Stimulated activated CD4-positive, alpha-beta T cell treated with anti-CD3 and anti-CD28 coated beads, Interleukin-2, amount 100 ng/mL, for 24 hours (primary cell): Measurements from ENCODE around the gene UCK2.

Experiments used
- DNase-seq, 2 donors: peaks; one replicate each; pipeline ENCODE4 v3.0.0-alpha.2; 2020

The UCK2 gene

DNA sequence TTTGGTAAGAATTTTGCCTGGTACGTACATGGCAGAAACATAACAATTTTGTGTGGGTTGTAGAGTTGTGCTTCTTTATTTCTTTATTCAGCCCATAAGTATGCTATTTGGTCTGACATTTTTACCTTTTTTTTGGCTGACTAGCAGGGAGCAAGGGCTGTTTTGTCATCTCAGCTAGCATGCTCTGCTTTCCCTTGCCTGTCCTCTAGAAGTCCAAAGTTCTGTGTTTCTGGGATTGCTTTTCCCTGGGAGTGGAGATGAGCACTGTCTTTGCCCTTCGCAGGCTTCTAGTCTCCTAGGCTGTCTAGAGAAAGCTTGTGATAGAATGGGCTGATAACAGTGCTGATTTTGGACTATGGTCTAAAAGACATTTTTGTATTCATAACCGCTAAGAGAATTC is 7.5 kb downstream of the UCK2 start:
- no peak for DNase-seq

DNA sequence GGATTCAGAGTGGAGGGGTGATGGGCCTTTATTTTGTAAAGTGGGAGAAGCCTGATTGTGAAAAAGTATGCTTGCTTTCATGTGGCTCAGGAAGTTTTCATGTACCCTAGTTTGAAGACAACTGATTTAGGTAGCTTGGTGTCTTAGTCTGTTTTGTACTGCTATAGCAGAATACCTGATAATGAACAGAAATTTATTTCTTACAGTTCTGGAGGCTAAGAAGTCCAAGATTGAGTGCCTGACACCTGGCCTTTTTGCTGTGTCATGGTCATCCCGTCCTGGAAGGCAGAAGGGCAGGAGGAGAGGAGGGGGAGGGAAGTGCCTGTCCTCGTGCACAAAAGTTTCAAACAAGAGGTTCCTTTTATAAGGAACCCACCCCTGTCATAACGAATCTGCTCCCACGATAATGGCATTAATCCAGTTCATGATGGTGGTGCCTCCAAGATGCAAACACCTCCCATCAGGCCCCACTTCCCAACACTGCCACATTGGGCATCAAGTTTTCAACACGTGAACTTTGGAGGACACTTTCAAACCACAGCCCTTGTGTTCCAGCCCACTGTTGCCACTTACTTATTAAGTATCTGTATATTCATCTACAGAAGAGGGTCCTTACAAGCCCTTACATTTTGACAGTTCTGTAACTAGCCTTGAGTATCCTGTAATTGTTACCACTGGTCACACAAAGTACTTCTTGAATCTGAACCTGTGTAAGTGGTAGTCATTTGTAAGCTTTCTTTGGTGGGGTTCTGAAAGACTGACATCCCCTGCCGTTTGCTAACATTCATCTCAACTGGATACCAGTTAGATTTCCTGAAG is 9.5 kb downstream of the UCK2 start:
- DNase-seq = no peak

DNA sequence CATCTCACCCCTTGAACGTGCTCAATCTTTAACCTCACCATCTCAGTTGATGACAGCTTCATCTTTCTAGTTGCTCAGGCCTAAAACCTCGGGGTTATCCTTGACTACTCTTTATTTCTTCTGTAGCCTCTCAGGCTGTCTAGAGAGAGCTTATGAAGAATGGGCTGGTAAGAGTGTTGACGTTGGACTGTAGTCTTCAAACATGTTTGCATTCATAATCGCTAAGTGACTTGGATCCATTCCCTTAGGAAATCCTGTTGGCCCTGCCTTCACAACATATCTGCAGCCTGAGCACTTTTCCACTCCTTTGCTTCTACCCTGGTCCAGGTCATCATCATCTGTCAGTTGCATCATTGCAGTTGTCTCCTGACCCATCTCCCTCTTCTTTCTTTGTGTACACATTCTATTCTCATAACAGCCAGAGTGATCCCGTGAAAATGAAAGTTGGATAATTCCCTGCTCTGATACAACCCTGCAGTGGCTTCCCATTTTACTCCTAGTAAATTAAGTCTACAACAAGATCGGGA is 10.5 kb downstream of the UCK2 start:
- DNase-seq = no peak

DNA sequence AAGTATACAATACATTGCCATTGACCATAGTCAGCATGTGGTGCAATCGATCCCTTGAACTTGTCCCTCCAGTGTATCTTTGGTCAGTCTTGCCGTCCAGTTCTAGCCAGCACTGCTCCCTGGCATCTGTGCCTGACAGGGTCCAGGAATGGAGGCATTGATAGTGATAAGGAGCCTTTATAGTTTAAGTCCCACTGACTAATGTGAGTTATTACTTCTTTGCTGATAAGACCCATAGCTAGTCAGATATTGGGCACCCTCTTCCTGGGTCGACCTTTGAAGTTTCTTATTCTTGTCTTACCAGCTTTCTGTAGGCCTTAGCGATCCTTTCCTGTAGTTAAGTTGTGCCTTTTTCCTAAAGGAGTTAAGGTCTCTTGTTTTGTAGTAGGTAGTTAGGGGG is 13.0 kb downstream of the UCK2 start:
- no peak for DNase-seq

DNA sequence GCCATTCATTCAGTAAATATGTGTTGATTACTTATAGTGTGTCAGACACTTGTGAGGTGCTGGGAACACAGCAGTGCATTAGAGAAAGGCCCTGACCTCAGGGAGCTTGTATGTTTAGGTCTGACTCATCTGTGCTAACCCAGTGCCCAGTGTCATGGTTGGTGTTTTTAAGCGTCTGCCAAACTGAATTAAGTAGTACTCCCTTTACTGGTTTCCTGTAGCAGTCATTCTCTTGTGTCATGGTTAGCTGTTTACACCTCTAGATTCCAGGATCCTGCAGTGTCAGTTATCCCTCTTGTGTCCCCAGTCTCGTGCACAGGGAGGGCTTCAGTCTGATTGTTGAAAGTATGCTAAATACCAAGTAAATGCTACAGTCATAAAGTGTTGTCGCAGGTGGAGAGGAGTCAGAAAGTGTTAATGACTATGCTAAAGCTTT is 14.2 kb downstream of the UCK2 start:
- no peak for DNase-seq

DNA sequence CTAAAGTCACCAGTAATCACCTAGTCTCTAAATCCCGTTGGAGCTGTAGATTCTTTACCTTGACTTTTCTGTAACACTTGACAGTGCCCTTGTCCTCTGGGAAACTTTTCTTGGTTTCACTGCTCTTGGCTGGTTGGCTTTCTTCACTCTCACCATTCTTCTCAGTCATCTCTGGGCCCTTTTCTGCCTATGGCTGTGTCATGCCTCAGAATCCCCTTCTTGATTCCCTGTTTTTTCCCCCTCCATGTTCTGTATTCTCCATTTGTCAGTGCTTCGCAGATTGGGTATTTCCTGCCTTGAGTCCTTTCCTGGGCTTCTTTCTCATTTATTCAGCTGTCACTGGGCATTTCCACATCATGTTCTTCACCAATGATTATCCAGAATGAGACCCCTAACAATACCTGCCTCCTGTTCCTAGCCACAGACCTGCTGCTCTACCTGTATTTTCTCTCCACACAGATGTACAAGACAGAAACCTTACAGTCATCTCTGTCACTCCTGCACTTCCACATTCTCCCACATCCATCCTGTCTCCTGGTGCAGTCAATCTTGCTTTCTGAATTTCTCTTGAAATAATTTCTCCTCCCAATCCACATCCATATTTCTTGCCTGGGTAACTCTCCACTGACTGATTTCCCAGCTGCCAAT is 14.7 kb downstream of the UCK2 start:
- DNase-seq = no peak

DNA sequence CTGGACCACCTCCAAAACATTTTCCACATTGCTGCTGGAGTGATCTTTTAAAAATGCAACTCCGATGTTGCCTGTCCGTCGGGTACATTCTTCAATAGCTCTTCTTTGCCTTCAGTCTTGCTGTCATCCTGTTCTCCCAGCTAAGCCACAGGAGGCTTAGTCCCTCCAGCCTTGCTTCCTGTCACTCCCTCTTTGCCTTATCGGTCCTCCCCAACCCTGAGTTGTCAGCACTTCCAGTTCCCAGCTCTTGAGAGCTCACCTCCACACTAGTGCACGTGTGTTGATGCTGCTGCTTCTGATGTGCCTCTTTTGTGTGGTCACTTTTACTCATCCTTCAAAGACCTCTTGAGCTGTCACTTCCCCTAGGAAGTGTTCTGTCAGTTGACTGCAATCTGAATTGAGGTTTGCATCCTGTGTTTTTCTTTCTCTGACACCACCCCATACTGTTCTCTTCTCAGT is 15.3 kb downstream of the UCK2 start:
- DNase-seq = peak in 1 of 2 donors; percentile 18

DNA sequence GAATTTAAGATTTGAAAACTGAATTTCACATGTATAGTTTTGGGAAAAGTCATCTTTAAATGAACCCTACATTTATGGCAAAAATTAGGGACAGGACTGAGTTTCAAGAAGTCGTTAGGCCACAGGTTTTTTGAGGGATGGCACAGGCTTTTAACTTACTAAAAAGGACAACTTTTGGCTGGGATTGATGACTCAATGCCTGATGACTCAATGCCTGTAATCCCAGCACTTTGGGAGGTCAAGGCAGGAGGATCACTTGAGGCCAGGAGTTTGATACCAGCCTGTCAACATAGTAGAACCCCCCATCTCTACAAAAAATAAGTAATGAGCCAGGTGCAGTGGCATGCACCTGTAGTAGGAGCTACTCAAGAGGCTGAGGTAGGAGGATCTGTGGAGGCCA is 15.9 kb downstream of the UCK2 start:
- no peak for DNase-seq

DNA sequence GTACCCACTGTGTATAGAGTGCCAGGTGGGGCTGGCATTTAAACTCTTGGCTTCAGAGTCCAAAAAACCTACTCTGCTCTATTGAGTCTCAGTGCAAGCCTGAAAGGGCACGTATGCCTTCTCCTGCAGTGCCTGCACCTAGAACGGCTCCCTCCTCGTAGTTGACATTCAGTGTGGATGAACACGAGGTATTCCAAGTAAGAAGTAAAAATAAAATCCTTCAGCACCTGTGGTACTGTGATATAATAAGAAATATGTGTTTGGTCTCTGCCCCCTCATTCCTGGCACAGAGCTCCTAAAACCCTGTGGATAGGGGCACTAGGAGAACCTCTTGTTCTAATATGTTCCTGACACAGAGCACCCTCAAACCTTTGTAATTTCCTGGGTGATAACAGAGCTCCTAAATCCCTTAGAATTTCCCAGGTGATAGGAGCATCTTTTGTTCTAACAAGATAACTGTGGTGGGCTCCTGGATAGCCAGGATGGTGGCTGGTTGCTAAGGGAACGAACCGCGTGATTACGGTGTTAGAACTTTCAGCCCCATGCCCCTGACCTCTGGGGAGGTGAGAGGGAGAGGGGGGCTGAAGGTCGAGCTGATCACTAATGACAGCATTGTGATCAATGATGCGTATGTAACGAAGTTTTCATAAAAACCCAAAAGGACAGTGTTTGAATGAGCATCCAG is 16.8 kb downstream of the UCK2 start:
- DNase-seq = no peak

DNA sequence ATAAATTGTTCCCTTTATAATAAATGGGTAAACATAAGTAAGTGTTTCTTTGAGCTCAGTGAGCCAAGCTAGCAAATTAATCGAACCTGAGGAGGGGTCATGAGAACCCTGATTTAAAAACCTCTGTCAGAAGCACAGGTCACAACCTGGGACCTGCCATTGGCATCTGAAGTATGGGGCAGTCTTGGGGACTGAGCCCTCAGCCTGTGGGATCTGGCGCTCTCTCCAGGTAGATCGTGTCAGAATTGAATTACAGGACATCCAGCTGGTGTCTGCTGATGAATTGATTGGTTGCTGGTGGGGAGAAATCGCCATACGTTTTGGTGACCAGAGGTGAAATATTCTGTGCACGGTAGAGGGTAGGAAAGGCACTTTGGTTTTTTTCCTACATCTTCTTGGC is 17.5 kb downstream of the UCK2 start:
- no peak for DNase-seq

DNA sequence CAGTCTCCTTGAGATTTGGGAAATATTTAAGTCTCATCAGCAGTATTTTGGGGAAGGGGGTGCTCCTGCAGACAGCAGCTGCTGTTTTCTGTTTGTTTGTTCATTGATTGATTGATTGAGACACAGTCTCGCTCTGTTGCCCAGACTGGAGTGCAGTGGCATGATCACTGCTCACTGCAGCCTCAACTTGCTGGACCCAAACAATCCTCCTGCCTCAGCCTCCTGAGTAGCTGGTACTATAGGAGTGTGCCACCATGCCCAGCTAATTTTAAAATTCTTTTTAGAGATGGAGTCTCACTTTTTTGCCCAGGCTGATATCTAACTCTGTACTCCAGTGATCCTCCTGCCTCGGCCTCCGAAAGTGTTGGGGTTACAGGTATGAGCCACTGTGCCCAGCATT is 18.2 kb downstream of the UCK2 start:
- DNase-seq = no peak

DNA sequence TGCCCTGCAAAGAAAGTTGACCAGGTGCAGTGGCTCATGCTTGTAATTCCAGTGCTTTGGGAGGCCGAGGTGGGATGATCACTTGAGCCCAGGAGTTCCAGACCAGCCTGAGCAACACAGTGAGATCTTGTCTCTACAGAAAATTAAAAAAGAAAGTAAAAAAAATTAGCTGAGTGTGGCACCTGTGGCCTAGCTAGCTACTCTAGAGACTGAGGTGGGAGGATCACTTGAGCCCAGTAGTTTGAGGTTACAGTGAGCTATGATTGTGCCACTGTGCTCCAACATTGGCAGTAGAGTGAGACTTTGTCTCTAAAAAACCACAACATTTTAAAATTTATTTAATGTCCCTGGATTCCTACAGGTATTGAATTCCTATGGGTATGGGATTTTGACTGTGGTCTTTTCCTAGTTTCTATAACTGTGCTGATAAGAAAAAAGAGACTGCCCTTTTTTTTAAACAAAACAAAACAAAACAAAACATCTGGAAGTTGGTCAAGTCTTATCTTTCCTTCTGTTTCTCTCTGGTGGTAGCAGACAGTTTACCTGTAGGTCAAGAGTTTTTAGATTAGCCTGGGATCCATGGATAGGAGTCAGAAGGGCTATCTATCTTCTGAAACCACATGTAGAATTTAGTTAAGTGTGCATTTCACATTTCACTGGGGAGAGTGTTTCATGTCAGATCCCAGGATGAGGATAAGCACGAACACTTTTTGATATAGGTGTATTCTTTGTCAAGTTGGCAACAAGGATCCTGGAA is 18.8 kb downstream of the UCK2 start:
- no peak for DNase-seq

DNA sequence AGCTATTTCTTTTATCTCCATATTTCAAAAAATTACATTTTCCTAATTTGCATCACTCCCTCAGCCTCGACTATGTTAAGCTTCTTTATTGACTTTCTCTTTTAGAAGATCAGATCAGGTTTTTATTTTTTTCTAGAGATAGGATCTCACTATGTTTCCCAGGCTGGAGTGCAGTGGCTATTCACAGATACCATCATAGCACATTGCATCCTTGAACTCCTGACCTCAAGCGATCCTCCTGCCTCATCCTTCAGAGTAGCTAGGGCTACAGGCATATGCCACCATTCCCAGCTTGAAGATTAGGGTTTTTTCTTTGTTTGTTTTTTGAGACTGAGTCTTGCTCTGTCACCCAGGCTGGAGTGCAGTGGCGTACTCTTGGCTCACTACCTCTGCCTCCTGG is 20.1 kb downstream of the UCK2 start:
- no peak for DNase-seq

DNA sequence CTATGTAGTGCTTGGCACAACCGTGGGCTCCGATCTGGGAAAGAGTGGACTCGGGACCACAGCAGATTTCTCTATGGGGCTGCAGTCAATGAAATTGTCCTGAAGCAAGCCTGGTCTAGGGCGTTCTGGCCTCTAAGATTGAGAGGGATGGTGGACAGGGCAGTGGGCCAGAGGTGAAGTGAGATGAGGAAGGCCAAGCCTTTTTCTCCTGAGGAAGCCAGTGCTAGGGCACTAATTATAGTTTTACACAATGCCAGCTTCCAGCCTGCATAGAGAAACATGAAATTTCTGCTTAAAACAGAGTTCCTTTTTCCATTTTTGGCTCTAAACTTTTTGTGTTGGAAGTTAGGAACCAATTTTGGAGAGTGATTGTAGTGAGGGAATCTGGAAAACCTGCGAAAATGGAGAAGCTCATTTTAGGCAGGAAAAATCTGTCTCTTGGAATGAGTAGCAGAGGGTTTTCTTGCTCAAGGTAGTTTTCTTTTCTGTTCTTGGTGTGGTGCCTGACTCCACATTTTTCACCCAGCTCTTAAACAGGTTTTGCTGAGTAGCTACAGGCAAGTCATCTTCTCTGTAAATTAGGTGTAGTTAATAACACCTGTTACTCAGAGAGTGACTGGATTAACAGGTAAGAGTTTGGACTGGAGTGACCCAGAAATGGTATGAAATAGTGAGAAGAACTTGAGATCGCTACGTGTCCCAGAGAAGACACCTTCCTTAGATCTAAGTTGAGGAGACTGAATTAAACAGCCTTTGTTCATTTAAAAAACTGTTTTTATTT is 22.1 kb downstream of the UCK2 start:
- DNase-seq = no peak

DNA sequence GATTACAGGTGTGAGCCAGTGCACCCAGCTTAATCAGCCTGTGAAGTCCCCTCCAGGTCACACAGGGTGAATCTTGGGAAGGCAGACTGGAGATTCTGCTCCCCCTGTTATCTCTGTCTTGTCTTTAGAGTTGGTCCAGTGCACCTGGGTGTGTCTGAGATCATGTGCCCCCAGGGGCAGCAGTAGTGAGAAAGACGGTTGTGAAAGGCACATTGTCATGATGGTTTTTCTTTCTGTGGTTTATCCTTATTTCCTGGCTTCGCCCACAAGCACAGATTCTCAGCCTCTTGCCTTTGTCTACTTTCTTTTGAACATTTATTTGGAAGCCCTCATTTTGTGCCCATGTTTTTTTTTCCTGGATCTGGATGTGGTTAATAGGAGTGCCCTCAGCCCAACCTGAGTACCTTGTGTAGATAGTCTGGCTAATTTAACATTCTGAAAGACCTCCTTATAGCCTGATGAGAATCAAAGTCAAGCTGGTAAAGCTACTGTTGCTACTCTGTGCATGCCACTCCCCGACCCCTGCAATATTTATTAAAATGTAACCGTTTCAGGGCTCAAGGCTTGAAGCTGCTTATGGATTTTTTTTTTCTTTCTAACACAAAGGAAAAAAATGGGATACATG is 23.7 kb downstream of the UCK2 start:
- no peak for DNase-seq

DNA sequence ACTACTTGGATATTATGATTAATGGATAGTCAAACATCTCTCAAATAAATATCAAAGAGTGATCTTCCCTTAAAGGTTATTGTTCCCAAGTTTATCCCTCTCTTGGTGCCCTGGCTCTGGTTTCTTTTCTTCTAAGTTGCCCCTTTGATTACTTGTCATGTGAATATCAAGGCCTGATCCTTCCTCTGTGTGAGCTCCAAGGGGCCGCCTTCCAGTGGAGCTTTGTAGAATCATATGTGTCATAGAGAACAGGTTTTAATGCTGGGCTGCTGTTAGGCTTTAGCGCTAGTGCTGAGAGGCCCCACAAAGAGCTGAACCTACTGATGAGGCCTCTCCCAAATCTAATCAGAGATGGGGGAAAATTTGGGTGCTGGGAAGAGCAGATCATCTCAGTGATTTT is 25.5 kb downstream of the UCK2 start:
- no peak for DNase-seq

DNA sequence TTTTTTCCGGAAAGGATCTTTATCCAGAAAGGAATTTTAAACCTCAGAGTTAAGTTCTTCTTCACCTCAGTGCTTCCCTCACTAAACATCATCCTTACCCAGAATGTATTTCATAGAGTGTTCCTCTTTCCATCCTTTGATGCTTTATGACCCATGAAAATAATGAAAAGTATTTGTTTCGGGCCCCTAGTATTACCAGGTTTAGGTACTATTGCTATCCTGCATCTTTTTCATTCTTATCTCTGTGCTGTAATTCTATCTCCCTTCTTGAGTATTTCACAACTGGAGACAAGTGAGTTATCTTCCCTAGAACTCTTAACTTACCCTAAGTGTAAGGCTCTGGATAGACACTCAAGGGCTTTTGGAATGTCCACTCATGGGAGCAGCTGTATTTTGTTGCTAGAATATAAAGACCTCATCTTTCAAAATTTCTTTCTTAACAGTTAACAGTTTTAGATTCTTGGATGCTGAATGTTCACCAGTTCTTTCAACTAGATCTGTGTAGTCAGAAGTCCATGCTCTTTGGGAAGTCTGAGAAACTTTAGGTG is 26.2 kb downstream of the UCK2 start:
- no peak for DNase-seq

DNA sequence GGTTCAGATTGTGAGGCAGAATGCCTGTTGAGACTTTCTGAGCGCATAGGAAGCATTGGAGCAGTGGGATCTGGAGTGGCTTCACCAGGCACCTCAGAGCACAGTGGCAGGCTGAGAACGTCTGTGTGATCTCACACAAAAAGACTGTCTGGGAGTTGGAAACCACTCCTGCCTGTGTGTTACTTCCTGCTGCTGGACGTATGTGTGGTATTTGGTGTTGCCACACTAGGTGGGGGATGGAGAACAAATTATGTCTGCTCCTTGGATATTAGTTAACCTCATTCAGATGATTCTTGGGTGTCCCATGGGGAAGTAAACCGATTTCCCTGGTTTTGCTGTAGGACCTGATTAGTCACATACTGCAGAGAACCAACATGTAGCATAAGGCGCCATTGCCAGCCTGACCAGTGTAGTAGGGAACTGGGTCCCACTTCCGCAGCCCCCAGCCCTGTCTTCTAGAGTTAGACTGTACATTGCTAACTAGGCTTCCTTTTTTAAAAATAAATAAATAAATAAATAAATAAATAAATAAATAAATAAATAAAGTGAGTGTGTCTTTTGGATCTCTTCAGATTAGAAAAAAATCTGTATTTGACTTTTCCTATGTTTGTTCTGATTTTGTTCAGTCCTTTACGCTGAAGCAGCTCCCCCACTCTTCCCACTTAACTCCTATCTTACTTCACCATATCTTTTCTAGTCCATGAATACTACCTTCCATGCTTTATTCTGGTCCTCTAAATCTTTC is 26.9 kb downstream of the UCK2 start:
- DNase-seq = no peak

DNA sequence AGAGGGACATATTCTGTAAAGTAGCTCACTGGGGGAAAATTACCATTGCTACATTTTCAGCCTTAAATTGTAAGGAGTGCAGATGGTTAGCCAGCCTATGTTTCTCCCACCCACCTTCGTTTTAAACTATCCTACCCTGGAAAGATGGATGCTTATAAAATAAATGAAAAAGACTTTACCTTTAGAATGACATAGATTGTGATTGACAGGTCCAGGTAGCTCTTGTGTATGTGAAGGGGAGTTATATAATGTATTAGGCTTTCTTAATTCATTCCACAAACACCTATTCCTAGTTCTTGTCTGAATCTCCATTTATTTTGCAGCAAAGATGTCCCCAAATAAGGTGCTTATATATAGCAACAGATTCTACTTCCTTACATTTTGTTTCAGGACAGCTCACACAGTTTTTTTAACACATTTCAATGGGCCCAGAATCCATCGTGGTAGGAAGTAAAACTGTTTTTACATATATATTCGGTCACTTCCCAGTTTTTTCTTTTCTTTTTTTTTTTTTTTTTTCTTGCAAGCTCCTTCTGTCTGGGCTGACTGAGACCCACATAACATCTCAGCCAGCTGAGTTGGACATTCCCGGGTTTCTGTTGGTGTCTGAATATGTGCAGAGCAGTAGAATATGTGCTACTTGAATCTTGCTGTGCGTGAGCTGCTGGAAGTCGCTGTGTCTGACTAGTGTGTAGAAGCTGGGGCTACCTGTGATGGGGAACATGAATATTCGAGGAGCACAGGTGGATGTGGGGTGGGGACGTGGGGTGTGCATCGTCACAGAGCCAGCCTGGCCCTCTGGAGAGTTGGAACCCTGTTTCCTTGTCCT is 27.8 kb downstream of the UCK2 start:
- DNase-seq = no peak

DNA sequence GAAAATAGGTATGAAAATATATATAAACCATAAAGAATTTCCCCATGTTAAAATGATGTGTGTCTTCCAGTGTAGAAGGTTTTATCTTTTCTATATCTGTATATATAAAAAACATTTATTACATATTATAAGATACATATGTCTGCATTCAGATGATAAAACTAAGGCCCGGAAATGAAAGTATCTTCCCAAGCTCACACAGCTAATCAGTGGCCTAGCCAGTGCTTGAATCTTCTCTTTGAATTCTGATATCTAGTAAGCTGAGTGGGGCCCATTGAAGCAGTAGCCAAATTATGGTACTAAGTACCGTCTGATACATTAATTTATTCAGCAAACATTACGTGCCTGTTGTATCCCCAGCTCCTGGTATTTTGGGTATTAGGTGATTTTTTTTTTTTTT is 28.6 kb downstream of the UCK2 start:
- no peak for DNase-seq
